H9 (cell line): ENCODE measurements around the gene LHFPL2. TPM values are rescaled to one million over a fixed set of nuclear protein-coding genes. Genes with fewer than 3 reads are reported as not detected.

Experiments
- DNase-seq: peaks from one replicate; pipeline ENCODE4 v3.0.0-alpha.2; 2017
- H2AFZ ChIP-seq: one replicate; pipeline ENCODE4 v1.6.1; 2013; ENCODE audit warnings: mild to moderate bottlenecking, low read length, control low read depth, moderate library complexity
- H2AK5ac ChIP-seq: 2 replicates; pipeline ENCODE4 v1.6.1; 2013; ENCODE audit warnings: low read length, control low read depth, mixed read lengths; ENCODE audit not compliant: insufficient read length
- H2BK120ac ChIP-seq: one replicate; pipeline ENCODE4 v1.6.1; 2013; ENCODE audit warnings: low read depth, mild to moderate bottlenecking, low read length, control low read depth, inconsistent platforms; ENCODE audit not compliant: poor library complexity, severe bottlenecking
- H2BK12ac ChIP-seq: 2 replicates; pipeline ENCODE4 v1.6.1; 2013; ENCODE audit warnings: low read length, control low read depth, mixed read lengths, low read depth; ENCODE audit not compliant: insufficient read length
- H2BK15ac ChIP-seq: 2 replicates; pipeline ENCODE4 v1.6.1; 2013; ENCODE audit warnings: low read depth, low read length, control low read depth
- H2BK20ac ChIP-seq: one replicate; pipeline ENCODE4 v1.6.1; 2013; ENCODE audit warnings: low read depth, mild to moderate bottlenecking, low read length, control low read depth, inconsistent platforms; ENCODE audit not compliant: poor library complexity, severe bottlenecking
- H2BK5ac ChIP-seq: 2 replicates; pipeline ENCODE4 v1.6.1; 2013; ENCODE audit warnings: low read length, control low read depth, mixed read lengths; ENCODE audit not compliant: insufficient read length
- H3K14ac ChIP-seq: 2 replicates; pipeline ENCODE4 v1.6.1; 2013; ENCODE audit warnings: low read length, control low read depth; ENCODE audit not compliant: insufficient read depth
- H3K18ac ChIP-seq: 2 replicates; pipeline ENCODE4 v1.6.1; 2013; ENCODE audit warnings: low read depth, mild to moderate bottlenecking, mixed read lengths, low read length, control low read depth; ENCODE audit not compliant: insufficient read length
- H3K23ac ChIP-seq: 2 replicates; pipeline ENCODE4 v1.6.1; 2013; ENCODE audit warnings: low read length, control low read depth, mixed read lengths, low read depth; ENCODE audit not compliant: insufficient read length
- H3K23me2 ChIP-seq: 2 replicates; pipeline ENCODE4 v1.6.1; 2013; ENCODE audit warnings: low read depth, mild to moderate bottlenecking, mixed read lengths, low read length, control low read depth; ENCODE audit not compliant: insufficient read length, poor library complexity, severe bottlenecking
- H3K27ac ChIP-seq: 2 replicates; pipeline ENCODE4 v1.5.1; 2013; ENCODE audit warnings: low read length, control low read depth, mixed read lengths, low read depth; ENCODE audit not compliant: insufficient read length
- H3K27me3 ChIP-seq: 2 replicates; pipeline ENCODE4 v1.6.1; 2013; ENCODE audit warnings: low read length, control low read depth, inconsistent platforms; ENCODE audit not compliant: insufficient read depth
- H3K4ac ChIP-seq: 2 replicates; pipeline ENCODE4 v1.6.1; 2013; ENCODE audit warnings: low read depth, mild to moderate bottlenecking, control low read depth, inconsistent platforms, low read length, moderate library complexity
- H3K4me1 ChIP-seq: 2 replicates; pipeline ENCODE4 v1.6.1; 2013; ENCODE audit warnings: low read length, control low read depth, inconsistent platforms; ENCODE audit not compliant: insufficient read depth
- H3K4me2 ChIP-seq: 2 replicates; pipeline ENCODE4 v1.6.1; 2013; ENCODE audit warnings: low read length, control low read depth, mixed read lengths; ENCODE audit not compliant: insufficient read length, insufficient read depth
- H3K56ac ChIP-seq: 2 replicates; pipeline ENCODE4 v1.6.1; 2013; ENCODE audit warnings: low read depth, mild to moderate bottlenecking, mixed read lengths, low read length, control low read depth; ENCODE audit not compliant: insufficient read length
- H3K79me1 ChIP-seq: 2 replicates; pipeline ENCODE4 v1.6.1; 2013; ENCODE audit warnings: low read depth, mild to moderate bottlenecking, moderate library complexity, low read length, control low read depth, inconsistent platforms; ENCODE audit not compliant: insufficient read depth, poor library complexity, severe bottlenecking
- H3K79me2 ChIP-seq: 2 replicates; pipeline ENCODE4 v1.6.1; 2013; ENCODE audit warnings: low read length, control low read depth, inconsistent platforms; ENCODE audit not compliant: insufficient read depth
- H3K9ac ChIP-seq: 2 replicates; pipeline ENCODE4 v1.6.1; 2013; ENCODE audit warnings: low read length, control low read depth, mixed read lengths; ENCODE audit not compliant: insufficient read length; ENCODE audit errors: extremely low read depth
- H3K9me3 ChIP-seq: one replicate; pipeline ENCODE4 v1.6.1; 2013; ENCODE audit warnings: low read depth, low read length, inconsistent platforms; ENCODE audit not compliant: control insufficient read depth
- H3T11ph ChIP-seq: one replicate; pipeline ENCODE4 v1.6.1; 2013; ENCODE audit warnings: mild to moderate bottlenecking, low read length, control low read depth, inconsistent platforms
- H4K20me1 ChIP-seq: one replicate; pipeline ENCODE4 v1.6.1; 2013; ENCODE audit not compliant: control insufficient read depth, insufficient read length, insufficient read depth
- H4K5ac ChIP-seq: 2 replicates; pipeline ENCODE4 v1.6.1; 2013; ENCODE audit warnings: low read depth, mild to moderate bottlenecking, mixed read lengths, low read length, control low read depth; ENCODE audit not compliant: insufficient read length
- H4K8ac ChIP-seq: replicated peaks from 2 replicates; pipeline ENCODE4 v1.6.1; 2013; ENCODE audit warnings: low read length, control low read depth, mixed read lengths, low read depth; ENCODE audit not compliant: insufficient read length
- H4K91ac ChIP-seq: 2 replicates; pipeline ENCODE4 v1.6.1; 2013; ENCODE audit warnings: low read depth, mild to moderate bottlenecking, moderate library complexity, mixed read lengths, low read length, control low read depth; ENCODE audit not compliant: insufficient read length
- H3K27ac Mint-ChIP-seq, 3 experiments: 2 replicates in 2 of 3; 3 replicates in 1 of 3; pipeline ENCODE4 v1.8.0; 2020 to 2021; ENCODE audit warnings: mixed read lengths in 3 of 3, mild to moderate bottlenecking in 1 of 3, moderate library complexity in 1 of 3
- H3K27me3 Mint-ChIP-seq: 2 replicates; pipeline ENCODE4 v1.8.0; 2021; ENCODE audit warnings: low read depth, mild to moderate bottlenecking, moderate library complexity, mixed read lengths
- H3K36me3 Mint-ChIP-seq, 3 experiments: 2 replicates in 2 of 3; 3 replicates in 1 of 3; pipeline ENCODE4 v1.8.0; 2020 to 2021; ENCODE audit warnings: low read depth in 3 of 3, mixed read lengths in 3 of 3; ENCODE audit not compliant: insufficient read depth in 1 of 3
- H3K4me1 Mint-ChIP-seq, 2 experiments: 2 replicates each; pipeline ENCODE4 v1.8.0; 2020; ENCODE audit warnings: mixed read lengths in 2 of 2
- H3K4me3 Mint-ChIP-seq, 2 experiments: 2 replicates in 1 of 2; 3 replicates in 1 of 2; pipeline ENCODE4 v1.8.0; 2020 to 2021; ENCODE audit warnings: mild to moderate bottlenecking in 2 of 2, mixed read lengths in 2 of 2, moderate library complexity in 1 of 2
- H3K9me3 Mint-ChIP-seq, 2 experiments: 2 replicates in 1 of 2; 3 replicates in 1 of 2; pipeline ENCODE4 v1.8.0; 2020; ENCODE audit warnings: mild to moderate bottlenecking in 2 of 2, mixed read lengths in 2 of 2, moderate library complexity in 1 of 2
- total RNA-seq: library from RNA; stranded (reverse); gene quantifications from 2 replicates; pipeline ENCODE4 v1.2.1, GENCODE V29; 2021
- TF ChIP-seq, protein P1 (sequence below): fragments of 200-600 bp; sonication (generic); conservative IDR thresholded peaks from 3 replicates; pipeline ENCODE4 v1.8.0; 2021; ENCODE audit warnings: antibody characterized with exemption, mild to moderate bottlenecking

Gene LHFPL2
- total RNA-seq, 1 experiment from 2014 or later, result 26.3 TPM

GRCh38 chr5:78655746-78656290, 7.2 kb upstream of the LHFPL2 start:
- no peak overlapping the region for H2AFZ ChIP-seq
- H3K14ac ChIP-seq, result no peak overlapping the region
- no peak overlapping the region for H3K27ac Mint-ChIP-seq
- no peak overlapping the region for H2BK12ac ChIP-seq
- H2BK20ac ChIP-seq, result no peak overlapping the region
- H3K79me2 ChIP-seq, result no peaks in the 10 kb centered on the region
- H4K91ac ChIP-seq, result no peak overlapping the region
- no peaks in the 10 kb centered on the region for H3K4me1 ChIP-seq
- no peaks in the 10 kb centered on the region for H3K36me3 Mint-ChIP-seq
- H3K27me3 ChIP-seq, result no peaks in the 10 kb centered on the region
- H3K23ac ChIP-seq, result no peak overlapping the region
- no peak overlapping the region for H3K18ac ChIP-seq
- no peak overlapping the region for H3K9ac ChIP-seq
- H4K20me1 ChIP-seq, result no peaks in the 10 kb centered on the region
- no peak overlapping the region for H2BK15ac ChIP-seq
- H3K4ac ChIP-seq, result no peak overlapping the region
- no peaks in the 10 kb centered on the region for H3K79me1 ChIP-seq
- H3K4me3 Mint-ChIP-seq, result no peak overlapping the region
- peaks cover 6 to 11% of the 10 kb centered on the region in 2 experiments for H3K4me1 Mint-ChIP-seq
- H3K27me3 Mint-ChIP-seq, result no peaks in the 10 kb centered on the region; the same call in none of the 2 replicates
- no peak overlapping the region for H3K27ac ChIP-seq
- H3K4me2 ChIP-seq, result no peak overlapping the region
- H3K56ac ChIP-seq, result no peak overlapping the region
- no peak overlapping the region for H4K5ac ChIP-seq
- no peak overlapping the region for H3T11ph ChIP-seq
- no peaks in the 10 kb centered on the region for H3K9me3 ChIP-seq
- no peak for DNase-seq
- TF ChIP-seq, protein P1, sequence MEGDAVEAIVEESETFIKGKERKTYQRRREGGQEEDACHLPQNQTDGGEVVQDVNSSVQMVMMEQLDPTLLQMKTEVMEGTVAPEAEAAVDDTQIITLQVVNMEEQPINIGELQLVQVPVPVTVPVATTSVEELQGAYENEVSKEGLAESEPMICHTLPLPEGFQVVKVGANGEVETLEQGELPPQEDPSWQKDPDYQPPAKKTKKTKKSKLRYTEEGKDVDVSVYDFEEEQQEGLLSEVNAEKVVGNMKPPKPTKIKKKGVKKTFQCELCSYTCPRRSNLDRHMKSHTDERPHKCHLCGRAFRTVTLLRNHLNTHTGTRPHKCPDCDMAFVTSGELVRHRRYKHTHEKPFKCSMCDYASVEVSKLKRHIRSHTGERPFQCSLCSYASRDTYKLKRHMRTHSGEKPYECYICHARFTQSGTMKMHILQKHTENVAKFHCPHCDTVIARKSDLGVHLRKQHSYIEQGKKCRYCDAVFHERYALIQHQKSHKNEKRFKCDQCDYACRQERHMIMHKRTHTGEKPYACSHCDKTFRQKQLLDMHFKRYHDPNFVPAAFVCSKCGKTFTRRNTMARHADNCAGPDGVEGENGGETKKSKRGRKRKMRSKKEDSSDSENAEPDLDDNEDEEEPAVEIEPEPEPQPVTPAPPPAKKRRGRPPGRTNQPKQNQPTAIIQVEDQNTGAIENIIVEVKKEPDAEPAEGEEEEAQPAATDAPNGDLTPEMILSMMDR, result no peak
- H3K23me2 ChIP-seq, result no peaks in the 10 kb centered on the region
- H4K8ac ChIP-seq, result no peak overlapping the region
- H2BK120ac ChIP-seq, result no peak overlapping the region
- no peaks in the 10 kb centered on the region; a peak in 1 of 5 replicates for H3K9me3 Mint-ChIP-seq
- H2AK5ac ChIP-seq, result no peak overlapping the region
- H2BK5ac ChIP-seq, result no peak overlapping the region
